H1 (cell line): ENCODE data around the gene RCL1. TPM values are rescaled to one million over a fixed set of nuclear protein-coding genes. Genes with fewer than 3 reads are reported as not detected.

Source experiments
- CTCF ChIA-PET: fragments of 300-600 bp; sonication (Branson Sonifier 250); formaldehyde crosslinking; loops from one replicate; lab custom pipeline; 2021; ENCODE audit not compliant: partially characterized antibody; lab: Charles Lee
- POLR2A ChIA-PET: fragments of 300-600 bp; sonication (Branson Sonifier 250); formaldehyde crosslinking; loops from one replicate; lab custom pipeline; 2021; ENCODE audit warnings: inconsistent platforms; ENCODE audit not compliant: partially characterized antibody; lab: Charles Lee
- DNase-seq, 2 experiments: peaks; one replicate each; pipeline versions ENCODE4 v3.0.0 to v3.0.0-alpha.2; 2010 to 2022; ENCODE audit warnings: low spot score in 2 of 2, low read depth in 1 of 2, mixed read lengths in 1 of 2
- FAIRE-seq: peaks from 2 replicates; lab custom pipeline; 2011; peaks lifted over from hg19 to GRCh38; lab: Jason Lieb, UNC
- H2AFZ ChIP-seq: 2 replicates; pipeline ENCODE4 v1.8.1; 2012; ENCODE audit warnings: low read length, inconsistent platforms
- H2AK5ac ChIP-seq: 2 replicates; pipeline ENCODE4 v1.6.1; 2013; ENCODE audit warnings: low read depth, low read length
- H2BK120ac ChIP-seq: replicated peaks from 2 replicates; pipeline ENCODE3; 2013; ENCODE audit warnings: low read depth, low read length, inconsistent platforms
- H2BK12ac ChIP-seq: 2 replicates; pipeline ENCODE4 v1.6.1; 2013; ENCODE audit warnings: low read depth, low read length
- H2BK15ac ChIP-seq: 2 replicates; pipeline ENCODE4 v1.6.1; 2013; ENCODE audit warnings: low read length
- H2BK20ac ChIP-seq: 2 replicates; pipeline ENCODE4 v1.6.1; 2013; ENCODE audit warnings: low read length
- H2BK5ac ChIP-seq: 2 replicates; pipeline ENCODE4 v1.6.1; 2013; ENCODE audit warnings: low read depth, low read length
- H3K14ac ChIP-seq: 2 replicates; pipeline ENCODE4 v1.6.1; 2013; ENCODE audit warnings: inconsistent platforms; ENCODE audit not compliant: insufficient read length
- H3K18ac ChIP-seq: 2 replicates; pipeline ENCODE4 v1.6.1; 2013; ENCODE audit warnings: low read length; ENCODE audit errors: extremely low read depth
- H3K23ac ChIP-seq: 2 replicates; pipeline ENCODE4 v1.6.1; 2013; ENCODE audit warnings: inconsistent platforms; ENCODE audit not compliant: insufficient read length
- H3K23me2 ChIP-seq: 2 replicates; pipeline ENCODE4 v1.6.1; 2013; ENCODE audit warnings: low read depth, low read length
- H3K27ac ChIP-seq: 2 replicates; pipeline ENCODE4 v1.6.1; 2011; ENCODE audit warnings: low read depth, low read length, inconsistent platforms
- H3K27me3 ChIP-seq, 4 experiments: replicated peaks in 1 of 4; 1 replicate in 1 of 4; 2 replicates in 3 of 4; pipeline versions ENCODE4 v1.6.1 to v1.8.1; 2011 to 2013; ENCODE audit warnings: low read length in 3 of 4, mild to moderate bottlenecking in 3 of 4, inconsistent platforms in 2 of 4, mixed read lengths in 2 of 4, moderate library complexity in 1 of 4; ENCODE audit not compliant: control insufficient read depth in 3 of 4, insufficient read depth in 3 of 4; ENCODE audit errors: extremely low read depth in 1 of 4
- H3K36me3 ChIP-seq, 4 experiments: 2 replicates each; pipeline versions ENCODE4 v1.6.1 to v1.8.1; 2011 to 2013; ENCODE audit warnings: mild to moderate bottlenecking in 4 of 4, low read length in 3 of 4, moderate library complexity in 2 of 4, control low read depth in 1 of 4, inconsistent platforms in 1 of 4; ENCODE audit not compliant: insufficient read depth in 4 of 4, control insufficient read depth in 2 of 4
- H3K4ac ChIP-seq: replicated peaks from 2 replicates; pipeline ENCODE3; 2013; ENCODE audit warnings: low read length, low read depth, mixed read lengths, inconsistent platforms; ENCODE audit not compliant: insufficient read length
- H3K4me1 ChIP-seq, 4 experiments: replicated peaks in 1 of 4; 1 replicate in 1 of 4; 2 replicates in 3 of 4; pipeline versions ENCODE4 v1.6.1 to v1.8.1; 2011 to 2013; ENCODE audit warnings: low read length in 3 of 4, inconsistent platforms in 2 of 4, mixed read lengths in 1 of 4; ENCODE audit not compliant: insufficient read depth in 4 of 4, control insufficient read depth in 3 of 4
- H3K4me2 ChIP-seq, 2 experiments: 2 replicates each; pipeline versions ENCODE4 v1.6.1 to v1.8.1; 2011 to 2013; ENCODE audit warnings: low read depth in 2 of 2, low read length in 2 of 2, control low read depth in 1 of 2, inconsistent platforms in 1 of 2, mild to moderate bottlenecking in 1 of 2; ENCODE audit not compliant: insufficient read depth in 1 of 2
- H3K4me3 ChIP-seq, 4 experiments: fragments of 200-600, 300-600 bp in 1 of 4; sonication (generic), shearing (Covaris generic), sonication (Bioruptor Twin) in 1 of 4; 2 replicates each; pipeline versions ENCODE4 v1.5.1 to v1.8.1; 2011 to 2016; ENCODE audit warnings: low read length in 4 of 4, low read depth in 3 of 4, control low read depth in 2 of 4, inconsistent platforms in 2 of 4, mild to moderate bottlenecking in 2 of 4, mixed read lengths in 1 of 4, moderate library complexity in 1 of 4; ENCODE audit not compliant: insufficient read depth in 2 of 4; ENCODE audit errors: extremely low read depth in 1 of 4
- H3K56ac ChIP-seq: replicated peaks from 2 replicates; pipeline ENCODE3; 2013; ENCODE audit warnings: low read depth, mild to moderate bottlenecking, mixed read lengths, low read length, inconsistent platforms; ENCODE audit not compliant: insufficient read length
- H3K79me1 ChIP-seq: 2 replicates; pipeline ENCODE4 v1.6.1; 2013; ENCODE audit warnings: low read depth, low read length, control low read depth
- H3K79me2 ChIP-seq, 2 experiments: 2 replicates each; pipeline versions ENCODE4 v1.6.1 to v1.8.1; 2012 to 2013; ENCODE audit warnings: low read length in 2 of 2, mild to moderate bottlenecking in 2 of 2, inconsistent platforms in 1 of 2; ENCODE audit not compliant: insufficient read depth in 2 of 2, control insufficient read depth in 1 of 2
- H3K9ac ChIP-seq, 4 experiments: replicated peaks in 1 of 4; 1 replicate in 1 of 4; 2 replicates in 3 of 4; pipeline versions ENCODE4 v1.6.1 to v1.8.1; 2011 to 2013; ENCODE audit warnings: low read depth in 3 of 4, low read length in 3 of 4, control low read depth in 2 of 4, mild to moderate bottlenecking in 2 of 4, moderate library complexity in 2 of 4, inconsistent platforms in 1 of 4; ENCODE audit errors: extremely low read depth in 1 of 4
- H3K9me3 ChIP-seq, 2 experiments: 2 replicates each; pipeline versions ENCODE4 v1.6.1 to v1.8.1; 2012 to 2013; ENCODE audit warnings: mild to moderate bottlenecking in 2 of 2, moderate library complexity in 2 of 2, control low read depth in 1 of 2, inconsistent platforms in 1 of 2, low read depth in 1 of 2, low read length in 1 of 2, mixed read lengths in 1 of 2; ENCODE audit not compliant: insufficient read depth in 2 of 2
- H4K20me1 ChIP-seq, 2 experiments: replicated peaks in 1 of 2; 2 replicates each; pipeline versions ENCODE3 to v1.8.1; 2011 to 2013; ENCODE audit warnings: inconsistent platforms in 2 of 2, low read length in 2 of 2, mild to moderate bottlenecking in 1 of 2; ENCODE audit not compliant: insufficient read depth in 2 of 2, control insufficient read depth in 1 of 2
- H4K5ac ChIP-seq: 2 replicates; pipeline ENCODE4 v1.6.1; 2013; ENCODE audit warnings: low read length, low read depth, mixed read lengths, inconsistent platforms; ENCODE audit not compliant: insufficient read length
- H4K8ac ChIP-seq: 2 replicates; pipeline ENCODE4 v1.8.0; 2013; ENCODE audit warnings: mild to moderate bottlenecking, moderate library complexity, low read length, inconsistent platforms; ENCODE audit not compliant: insufficient read depth; ENCODE audit errors: extremely low read depth
- H4K91ac ChIP-seq: replicated peaks from 2 replicates; pipeline ENCODE3; 2013; ENCODE audit warnings: low read length, mixed read lengths, inconsistent platforms; ENCODE audit not compliant: insufficient read length
- CHD1 ChIP-seq: IDR thresholded peaks from 2 replicates; pipeline ENCODE4 v1.6.1; 2012; ENCODE audit warnings: low read depth, low read length, improper control_type of control experiment
- EGR1 ChIP-seq: IDR thresholded peaks from 2 replicates; pipeline ENCODE4 v1.6.1; 2011; ENCODE audit warnings: low read depth, low read length, borderline replicate concordance
- EP300 ChIP-seq, 2 experiments: IDR thresholded peaks; 1 replicate in 1 of 2; 2 replicates in 1 of 2; pipeline ENCODE4 v1.6.1; 2011 to 2012; ENCODE audit warnings: low read depth in 2 of 2, low read length in 2 of 2, mild to moderate bottlenecking in 2 of 2, borderline replicate concordance in 1 of 2, inconsistent platforms in 1 of 2, moderate library complexity in 1 of 2
- EZH2 ChIP-seq: fragments of 200-600 bp; sonication (generic); IDR thresholded peaks from 2 replicates; pipeline ENCODE4 v1.7.1; 2012; ENCODE audit warnings: low read depth, mild to moderate bottlenecking, moderate library complexity, low read length, inconsistent platforms; ENCODE audit not compliant: severe bottlenecking
- FOSL1 ChIP-seq: IDR thresholded peaks from 2 replicates; pipeline ENCODE4 v1.6.1; 2011; ENCODE audit warnings: mild to moderate bottlenecking, low read depth, low read length, moderate library complexity; ENCODE audit not compliant: insufficient read depth
- KDM1A ChIP-seq: fragments of 200-600, 300-600 bp; sonication (generic); IDR thresholded peaks from 2 replicates; pipeline ENCODE4 v1.7.1; 2016; ENCODE audit warnings: mild to moderate bottlenecking, low read length, borderline replicate concordance
- KDM5A ChIP-seq: fragments of 200-600 bp; IDR thresholded peaks from 2 replicates; pipeline ENCODE4 v1.7.1; 2012; ENCODE audit warnings: mild to moderate bottlenecking, low read length, inconsistent platforms, mixed read lengths
- PHF8 ChIP-seq: fragments of 200-600 bp; sonication (generic); conservative IDR thresholded peaks from 2 replicates; pipeline ENCODE4 v1.7.1; 2012; ENCODE audit warnings: low read depth, mild to moderate bottlenecking, inconsistent platforms, low read length, moderate library complexity
- SP4 ChIP-seq: IDR thresholded peaks from 2 replicates; pipeline ENCODE4 v1.6.1; 2012; ENCODE audit warnings: low read length, inconsistent platforms
- WGBS, 2 experiments: shearing (Covaris generic) in 1 of 2; methylation state at CpG; one replicate each; pipeline versions ENCODE4 v1.1.6 to v1.1.7; 2013 to 2015; ENCODE audit warnings: low lambda C conversion rate in 2 of 2, mixed read lengths in 2 of 2, inconsistent platforms in 1 of 2, low coverage in 1 of 2, missing lambda C conversion rate in 1 of 2; ENCODE audit not compliant: insufficient replicate concordance in 2 of 2, insufficient coverage in 1 of 2, insufficient read length in 1 of 2; ENCODE audit errors: extremely low coverage in 1 of 2, missing lambda C conversion rate in 1 of 2; 5-methylcytosine and 5-hydroxymethylcytosine counted together
- polyA plus RNA-seq, 7 experiments: library from polyadenylated mRNA; depleted of rRNA in 3 of 7; stranded (reverse) in 5 of 7; unstranded in 2 of 7; fragments of >200 nt in 5 of 7; fragments of 200-250 nt in 2 of 7; gene quantifications; 1 replicate in 5 of 7; 2 replicates in 1 of 7; 4 replicates in 1 of 7; pipeline versions ENCODE4 v1.2.1 to v1.2.3, GENCODE V29; 2011 to 2013; ENCODE audit warnings: missing spikeins in 2 of 7, mixed read lengths in 2 of 7
- total RNA-seq: library from RNA; stranded (reverse); fragmentation: NEBNext Ultra II Directional; extraction: Animal tissue kit (Norgen Biotek cat#: 25700); gene quantifications from 2 replicates; pipeline ENCODE4 v1.2.1, GENCODE V29; 2021
- TF ChIP-seq, protein P1 (sequence below): IDR thresholded peaks from 2 replicates; pipeline ENCODE4 v1.6.1; 2011; ENCODE audit warnings: low read length, improper control_type of control experiment
- TF ChIP-seq, protein P2 (sequence below): IDR thresholded peaks from 2 replicates; pipeline ENCODE4 v1.6.1; 2012; ENCODE audit warnings: inconsistent platforms

Gene RCL1
- total and polyA plus RNA-seq, 2 of the 8 experiments (the other 6 are each of a cell fraction or from before 2014, with no cell fraction given) = 21.0 to 29.5 TPM

DNA sequence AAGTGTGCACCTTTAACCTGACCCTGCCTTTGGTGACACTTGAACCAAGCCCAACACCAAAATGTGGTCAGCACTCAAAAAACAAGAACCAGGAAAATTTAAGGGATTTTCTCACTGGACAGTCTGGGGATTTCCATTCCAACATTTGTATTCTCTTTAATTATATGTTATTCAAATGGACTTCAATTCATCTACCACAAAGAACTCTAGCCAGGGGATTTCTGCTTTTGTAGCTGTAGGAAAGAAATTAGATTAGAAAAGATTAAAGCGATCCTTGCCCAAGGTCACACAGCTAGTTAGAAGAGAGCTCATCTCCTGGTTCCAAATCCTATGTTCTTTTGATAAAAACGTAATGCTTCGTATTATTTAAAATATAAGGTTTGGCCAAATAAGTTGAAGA lies 97.5 kb downstream of the RCL1 start:
- Histone ChIP-seq H3K27me3 (no peaks in the 10 kb centered on the region), H3K79me1 (no peaks in the 10 kb centered on the region), H3K23me2 (no peaks in the 10 kb centered on the region), H4K20me1 (no peaks in the 10 kb centered on the region), H2BK15ac (no peak overlapping the region), H4K5ac (no peak overlapping the region), H2BK5ac (no peak overlapping the region), H2BK120ac (no peak overlapping the region), H3K9me3 (no peaks in the 10 kb centered on the region), H2BK20ac (no peak overlapping the region), H2BK12ac (no peak overlapping the region), H2AK5ac (no peak overlapping the region), H3K14ac (no peak overlapping the region), H3K56ac (no peak overlapping the region), H3K18ac (no peak overlapping the region), H3K4me3 (no peak overlapping the region), H2AFZ (no peak overlapping the region), H3K23ac (no peak overlapping the region), H3K9ac (no peak overlapping the region), H3K79me2 (no peaks in the 10 kb centered on the region), H3K36me3 (peaks cover 0 to 2% (median 0%) of the 10 kb centered on the region in 4 experiments; a peak in 1 of 8 replicates), H4K8ac (no peak overlapping the region), H3K27ac (no peak overlapping the region), H3K4me1 (peaks cover 0 to 5% (median 4%) of the 10 kb centered on the region in 4 experiments; a peak in 3 of 7 replicates), H3K4me2 (no peak overlapping the region), H4K91ac (no peak overlapping the region), H3K4ac (no peak overlapping the region)
- WGBS, 2 experiments = 87% methylated on average over 3 of the region's 3 CpGs; no CpG with 5 or more reads in 1 of the 2 experiments
- no peak for TF ChIP-seq CHD1
- TF ChIP-seq, protein P1, sequence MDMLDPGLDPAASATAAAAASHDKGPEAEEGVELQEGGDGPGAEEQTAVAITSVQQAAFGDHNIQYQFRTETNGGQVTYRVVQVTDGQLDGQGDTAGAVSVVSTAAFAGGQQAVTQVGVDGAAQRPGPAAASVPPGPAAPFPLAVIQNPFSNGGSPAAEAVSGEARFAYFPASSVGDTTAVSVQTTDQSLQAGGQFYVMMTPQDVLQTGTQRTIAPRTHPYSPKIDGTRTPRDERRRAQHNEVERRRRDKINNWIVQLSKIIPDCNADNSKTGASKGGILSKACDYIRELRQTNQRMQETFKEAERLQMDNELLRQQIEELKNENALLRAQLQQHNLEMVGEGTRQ = no peak
- no peak for TF ChIP-seq KDM5A
- no peak for TF ChIP-seq FOSL1
- TF ChIP-seq, protein P2, sequence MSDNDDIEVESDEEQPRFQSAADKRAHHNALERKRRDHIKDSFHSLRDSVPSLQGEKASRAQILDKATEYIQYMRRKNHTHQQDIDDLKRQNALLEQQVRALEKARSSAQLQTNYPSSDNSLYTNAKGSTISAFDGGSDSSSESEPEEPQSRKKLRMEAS = no peak
- TF ChIP-seq EGR1 = no peak
- TF ChIP-seq SP4 = no peak
- no peak for TF ChIP-seq PHF8
- TF ChIP-seq EZH2 = no peak
- TF ChIP-seq KDM1A = no peak
- TF ChIP-seq EP300 (IDR thresholded peaks at IDR 0.05; ENCODE audit: borderline replicate concordance in 1 of 2, low read depth in 2 of 2, low read length in 2 of 2) = no peak
- DNase-seq (no peak), FAIRE-seq (no peak)
- ChIA-PET CTCF (interaction anchor here (0.7 kb wide), 1 partner anchor 8 kb away, joined by 3 read pairs; no protein-coding TSS in a partner anchor), POLR2A (no interaction called here)
